OCI-LY1 (cell line): Measurements from ENCODE around the gene FBN2.

ENCODE experiments used
- CTCF ChIP-seq: fragments of 200-600 bp; sonication (generic), shearing (Covaris generic); IDR thresholded peaks from 2 replicates; pipeline ENCODE4 v1.5.1; 2017; ENCODE audit warnings: mild to moderate bottlenecking, antibody characterized with exemption, low read length, moderate library complexity, mixed read lengths
- EZH2 ChIP-seq: fragments of 200-600 bp; sonication (generic), shearing (Covaris generic); IDR thresholded peaks from 2 replicates; pipeline ENCODE4 v1.8.0; 2017; ENCODE audit warnings: borderline replicate concordance, mixed run types, mild to moderate bottlenecking, antibody characterized with exemption, low read length, moderate library complexity, mixed read lengths

- TF ChIP-seq CTCF (no peak), EZH2 (no peak)
Measured at GRCh38 chr5:128241051-128241695, 296.9 kb downstream of the FBN2 start.
